Endometrial microvascular endothelial cells (primary cell): ENCODE data around the gene TATDN2. TPM values are rescaled to one million over a fixed set of nuclear protein-coding genes. Genes with fewer than 3 reads are reported as not detected.
"Not testable (repeated sequence)": the region's sequence is repeated elsewhere in the genome, so short reads cannot be mapped to it uniquely, and the experiment has no call there.

ENCODE experiments used
- in situ Hi-C: cut with HindIII; loops from 2 replicates; pipeline ENCODE4 v1.10.0; 2017; ENCODE audit warnings: low sequenced_read_pairs, low pct_unique_long_range_greater_than_20kb; ENCODE audit errors: inconsistent ontology term
- total RNA-seq: library from RNA; depleted of rRNA; stranded (reverse); fragments of >200 nt; gene quantifications from one replicate; pipeline ENCODE4 v1.2.3, GENCODE V29; 2015; ENCODE audit errors: inconsistent ontology term

Gene TATDN2
- total RNA-seq, 1 donor from 2014 or later = 20.3 TPM

DNA sequence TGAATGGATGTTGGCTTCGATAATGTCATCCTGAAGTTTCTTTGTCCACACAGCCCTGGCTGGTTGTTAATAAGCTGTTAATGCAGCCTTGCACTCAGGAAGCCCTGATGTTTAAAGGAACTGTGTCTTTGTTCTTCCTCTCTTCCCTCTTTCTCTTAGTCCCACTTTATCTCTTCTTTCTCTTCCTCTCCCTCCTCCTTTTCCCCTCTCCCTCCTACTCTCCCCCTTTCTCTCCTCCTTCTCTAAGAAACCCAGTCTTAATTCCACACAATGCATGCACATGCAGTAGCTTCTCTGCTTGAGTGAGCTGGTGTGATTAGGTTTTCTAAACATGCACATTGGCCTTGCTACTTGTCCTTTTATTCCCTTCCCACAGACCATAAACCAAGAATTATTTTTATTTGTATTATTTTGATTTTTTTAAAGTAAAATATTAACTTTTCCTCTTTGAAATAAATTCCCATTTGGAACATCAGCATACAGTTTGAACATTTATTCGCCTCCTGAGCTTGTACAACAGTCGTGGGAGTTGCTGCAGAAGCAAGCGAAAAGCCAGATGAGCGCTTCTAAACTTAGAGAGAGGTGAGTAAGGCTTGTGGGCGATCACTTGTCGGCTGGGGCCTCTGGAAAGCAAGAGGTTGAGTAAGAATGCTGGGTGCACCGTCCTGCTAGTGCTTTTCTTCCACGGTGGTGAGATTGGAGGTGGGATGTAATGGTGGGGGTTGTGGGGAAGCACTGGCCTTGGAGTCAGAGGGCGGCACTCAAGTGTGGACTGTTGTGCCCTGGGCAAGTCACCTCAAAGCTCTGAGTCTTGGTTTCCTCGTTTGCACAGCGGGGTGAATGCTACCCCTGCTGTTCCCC, 37.2 kb downstream of the TATDN2 start:
- in situ Hi-C loops = no loop called here

- in situ Hi-C loops = no loop called here
Measured at GRCh38 chr3:10286133-10286524, 37.9 kb downstream of the TATDN2 start.

- in situ Hi-C loops = no loop called here
Measured at GRCh38 chr3:10286596-10287295, 38.5 kb downstream of the TATDN2 start.

DNA sequence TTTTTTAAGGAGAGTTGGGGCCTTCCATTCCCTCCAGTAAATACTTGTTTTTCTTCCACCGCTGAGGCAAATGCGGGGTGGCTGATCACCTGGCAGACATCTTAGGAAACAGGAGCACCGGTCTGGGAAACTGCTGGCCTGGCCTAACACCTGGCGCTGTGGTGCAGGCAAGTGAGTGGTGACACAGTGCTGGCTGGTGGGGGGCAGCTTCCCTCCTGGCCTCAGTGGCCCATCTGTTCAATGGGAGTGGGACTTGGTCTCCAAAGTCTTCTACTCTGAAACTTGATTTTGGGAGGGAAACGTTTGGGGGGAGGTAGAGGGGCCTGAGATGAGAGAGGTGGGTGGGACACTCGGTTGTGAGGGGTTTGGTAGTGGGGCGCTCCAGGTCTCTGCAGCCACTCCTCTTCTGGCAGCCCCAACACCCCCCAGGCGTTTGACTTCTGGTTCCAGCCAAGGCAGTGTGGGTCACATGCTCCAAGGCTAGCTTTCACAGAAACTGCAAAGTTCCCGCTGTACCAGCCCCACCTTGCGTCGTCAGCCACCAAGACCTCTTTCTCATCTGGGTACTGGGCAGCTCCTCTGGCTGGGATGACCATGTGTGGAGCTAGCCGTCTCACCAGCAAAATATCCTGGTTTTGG, 39.8 kb downstream of the TATDN2 start:
- in situ Hi-C loops = no loop called here

GRCh38 chr3:10288575-10288960, 40.3 kb downstream of the TATDN2 start:
- in situ Hi-C loops = no loop called here

DNA sequence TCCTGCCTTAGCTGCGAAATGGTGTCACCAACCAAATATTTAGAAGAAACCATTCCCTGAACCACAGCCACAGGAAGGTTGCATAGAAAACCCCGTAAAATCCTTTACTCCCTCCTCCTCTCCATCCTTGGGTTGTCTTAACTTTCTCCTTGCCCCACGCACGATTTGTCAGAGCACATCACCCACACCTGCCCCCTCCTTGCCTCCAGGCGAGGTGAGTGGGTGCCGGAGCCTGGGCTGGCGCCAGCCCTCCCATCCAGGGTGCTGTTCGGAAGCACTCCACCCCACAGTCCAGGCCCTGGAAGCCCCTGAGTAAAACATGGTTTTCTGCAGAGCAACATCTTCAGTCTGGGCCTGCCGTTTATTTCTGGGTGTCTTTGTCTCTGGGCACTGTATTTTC, 40.8 kb downstream of the TATDN2 start:
- in situ Hi-C loops = no loop called here

GRCh38 chr3:10289787-10290355, 41.6 kb downstream of the TATDN2 start:
- in situ Hi-C loops = no loop called here

DNA sequence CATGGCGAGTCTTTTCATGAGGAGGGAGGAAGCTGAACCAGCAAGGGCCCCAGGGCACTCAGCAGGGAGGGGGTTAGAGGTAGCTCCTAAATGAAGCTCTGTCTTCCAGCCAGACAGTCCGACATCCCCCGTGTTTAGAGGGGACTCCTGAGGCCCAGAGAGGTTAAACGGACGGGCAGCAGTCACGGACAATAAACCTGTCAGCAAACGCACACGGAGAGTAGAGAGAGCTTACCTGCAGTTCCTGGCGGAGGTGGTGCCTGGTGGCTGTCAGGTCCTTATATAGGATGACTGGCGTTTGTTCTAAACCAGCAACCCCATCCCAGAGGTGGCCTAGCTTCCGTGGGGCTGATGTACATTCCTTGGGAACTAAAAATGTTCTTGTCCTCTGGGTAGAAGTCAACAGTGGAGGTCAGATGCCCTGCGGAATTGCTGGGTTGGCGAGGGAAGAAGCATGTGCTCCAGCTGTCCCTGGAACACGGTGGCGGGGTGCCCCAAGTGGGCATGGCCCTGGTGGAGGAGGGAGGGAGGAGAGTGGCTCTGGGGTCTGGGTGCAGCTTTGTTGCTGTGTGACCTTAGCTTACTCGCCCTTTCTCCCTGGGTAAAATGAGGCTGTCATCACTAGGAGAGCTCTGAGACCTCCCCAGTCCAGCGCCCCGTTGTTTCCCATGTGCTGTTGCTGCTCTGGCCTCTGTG, 42.4 kb downstream of the TATDN2 start:
- in situ Hi-C loops = no loop called here

DNA sequence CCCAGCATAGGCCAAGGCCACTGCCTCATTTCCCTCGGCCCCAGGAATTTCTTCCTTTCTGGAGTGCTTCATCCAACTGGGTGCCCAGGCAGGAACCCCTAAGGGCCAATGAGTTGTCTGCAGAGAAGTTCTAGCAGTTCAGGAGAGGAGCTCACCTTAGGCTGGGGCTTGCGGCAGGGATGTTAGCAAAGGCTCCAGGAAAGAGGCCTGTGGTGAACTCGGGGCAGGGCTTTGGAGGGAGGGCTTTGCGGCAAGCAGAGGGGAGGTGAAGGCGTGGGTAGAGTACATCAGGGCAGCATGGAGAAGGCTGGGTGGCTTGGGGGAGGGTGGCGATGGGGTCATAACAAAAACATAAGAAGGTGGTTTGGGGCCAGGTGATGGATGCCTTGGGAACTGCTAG, 43.4 kb downstream of the TATDN2 start:
- in situ Hi-C loops = no loop called here

DNA sequence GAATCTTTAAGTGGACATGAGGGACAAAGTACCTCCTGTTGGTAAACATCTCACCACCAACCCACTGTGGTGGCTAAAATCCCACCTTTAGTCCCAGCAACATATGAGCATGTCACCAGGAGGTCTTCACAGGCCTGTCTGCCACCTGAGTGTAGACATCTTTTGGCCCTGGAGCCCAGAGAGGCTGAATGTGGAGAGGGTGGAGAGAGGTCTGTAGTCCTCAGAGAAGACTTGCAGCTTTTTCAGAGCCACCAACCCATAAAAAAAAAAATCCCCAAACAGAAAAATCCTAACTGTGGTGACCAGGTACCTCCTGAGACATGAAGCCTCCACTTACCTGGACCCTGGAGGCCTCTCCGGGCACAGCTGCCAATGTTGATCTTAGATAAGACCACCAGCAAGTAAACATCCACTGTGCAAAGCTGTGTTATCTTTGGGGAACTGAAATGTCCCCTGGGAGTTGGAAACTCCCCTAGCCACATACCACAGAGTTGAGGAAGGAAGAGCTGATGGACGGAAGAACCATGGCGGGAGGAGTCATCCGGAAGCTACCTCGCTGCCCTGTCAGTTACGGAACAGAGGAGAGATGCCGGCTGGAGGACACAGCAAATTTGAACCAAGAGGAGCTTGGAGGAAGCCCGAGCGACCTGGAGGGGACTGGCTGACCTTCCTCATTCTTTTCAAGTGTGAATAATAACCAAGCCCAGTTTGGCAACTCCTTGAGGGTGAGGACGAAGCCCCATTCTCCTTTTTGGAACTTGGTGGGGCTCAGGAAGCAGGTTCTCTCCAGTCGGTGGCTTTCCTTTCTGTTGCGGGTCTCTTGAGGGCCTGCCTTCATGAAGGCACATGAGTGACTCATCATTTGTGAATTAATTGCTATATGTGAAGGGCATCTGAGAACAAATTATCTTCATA, 44.5 kb downstream of the TATDN2 start, which contains the start of gene GHRL:
Gene GHRL (minus strand): TSS at position 443 of the 915 bp plus-strand sequence. CDS start 2,767 bp downstream, outside the sequence.
- in situ Hi-C loops = no loop called here

DNA sequence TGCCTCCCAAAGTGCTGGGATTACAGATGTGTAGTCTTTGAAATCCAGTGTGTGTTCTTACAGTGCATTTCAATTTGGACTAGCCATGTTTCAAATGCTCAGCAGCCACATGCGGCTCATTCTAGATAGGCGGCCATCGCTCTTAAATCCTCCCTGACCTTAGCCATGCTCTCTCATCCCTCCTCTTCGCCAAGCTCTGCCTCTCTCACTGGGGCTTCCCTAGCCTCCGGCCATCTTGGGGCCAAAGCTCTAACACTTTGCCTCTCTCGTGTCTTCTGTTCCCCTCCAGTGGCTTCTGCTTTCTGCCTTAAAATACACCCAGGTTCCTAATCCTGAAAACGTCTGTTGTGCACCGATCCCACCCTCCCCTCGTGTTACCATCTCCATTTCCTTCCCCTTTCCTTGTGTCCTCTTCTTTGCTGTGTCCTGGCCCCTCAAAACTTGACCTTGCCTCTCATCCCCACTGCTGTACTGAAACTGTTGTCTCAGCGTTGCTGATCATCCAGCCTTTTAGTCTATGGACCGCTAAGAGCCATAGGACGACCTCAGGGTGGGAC, 45.8 kb downstream of the TATDN2 start:
- in situ Hi-C loops = no loop called here

- in situ Hi-C loops = not testable (repeated sequence)
Measured at GRCh38 chr3:10298064-10298463, 49.8 kb downstream of the TATDN2 start.

DNA sequence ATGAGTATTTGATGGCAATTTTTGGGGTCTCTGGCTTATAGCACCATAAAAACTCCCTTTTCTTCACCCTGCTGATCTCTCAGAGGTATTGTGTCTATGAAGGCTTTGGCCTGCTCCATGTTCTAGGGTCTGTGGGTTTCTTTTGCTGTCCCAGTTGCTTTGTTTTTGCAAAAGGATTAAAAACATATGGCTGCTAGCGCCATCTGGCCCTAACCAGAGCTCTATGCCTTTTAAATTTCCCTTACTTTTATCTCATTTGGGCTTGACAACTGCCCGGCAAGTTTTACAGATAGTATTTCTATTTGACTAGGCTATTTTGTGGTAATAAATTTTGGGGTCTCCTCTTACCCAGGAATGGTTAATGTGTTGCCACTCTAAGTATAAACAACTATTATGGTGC, 50.9 kb downstream of the TATDN2 start:
- in situ Hi-C loops = no loop called here

GRCh38 chr3:10299679-10300078, 51.4 kb downstream of the TATDN2 start:
- in situ Hi-C loops = no loop called here

- in situ Hi-C loops = no loop called here
Measured at GRCh38 chr3:10300087-10300486, 51.8 kb downstream of the TATDN2 start.

DNA sequence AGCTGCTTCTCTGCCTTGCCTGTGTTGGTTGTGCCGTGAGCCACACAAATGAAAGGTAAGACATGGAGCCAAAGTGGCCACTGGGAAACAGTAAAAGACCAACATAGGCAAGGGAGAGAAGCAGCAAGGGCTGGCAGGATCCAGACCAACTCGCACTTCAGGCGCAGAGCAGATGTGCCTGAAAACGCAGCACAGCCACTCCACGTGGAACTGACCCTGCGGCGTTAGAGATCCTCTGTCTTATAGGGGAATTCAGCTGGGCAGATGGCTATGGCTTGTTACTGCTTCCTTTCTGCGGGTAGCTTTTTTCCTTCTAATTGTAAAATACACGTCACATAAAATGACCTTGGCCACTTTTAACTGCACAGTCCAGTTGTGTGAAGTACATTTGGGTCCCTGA, 54.8 kb downstream of the TATDN2 start:
- in situ Hi-C loops = no loop called here

GRCh38 chr3:10303785-10304184, 55.5 kb downstream of the TATDN2 start:
- in situ Hi-C loops = no loop called here

DNA sequence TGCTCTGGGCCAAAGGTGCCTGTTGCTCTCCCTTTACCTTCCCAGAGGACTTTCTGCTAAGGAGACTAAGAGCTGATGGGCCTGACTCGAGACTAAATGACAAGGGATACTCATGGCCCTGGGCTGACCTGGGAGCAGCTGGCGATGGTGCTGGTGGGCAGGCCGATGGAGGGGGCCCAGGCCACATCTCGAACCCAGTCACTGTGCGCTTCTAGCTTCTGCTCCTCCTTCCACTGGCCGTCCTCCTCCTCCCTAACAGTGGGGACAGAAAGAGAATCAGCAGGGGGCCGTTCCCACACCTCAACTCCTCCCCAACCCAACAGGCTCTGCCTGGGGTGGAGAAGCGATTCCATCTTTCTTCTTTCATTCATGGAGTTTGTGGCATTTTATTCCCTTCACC, 56.6 kb downstream of the TATDN2 start:
- in situ Hi-C loops = no loop called here
